ENCODE results near the gene VPS41.
"Not testable (repeated sequence)": the region's sequence is repeated elsewhere in the genome, so short reads cannot be mapped to it uniquely, and the experiment has no call there.

The VPS41 gene

DNA sequence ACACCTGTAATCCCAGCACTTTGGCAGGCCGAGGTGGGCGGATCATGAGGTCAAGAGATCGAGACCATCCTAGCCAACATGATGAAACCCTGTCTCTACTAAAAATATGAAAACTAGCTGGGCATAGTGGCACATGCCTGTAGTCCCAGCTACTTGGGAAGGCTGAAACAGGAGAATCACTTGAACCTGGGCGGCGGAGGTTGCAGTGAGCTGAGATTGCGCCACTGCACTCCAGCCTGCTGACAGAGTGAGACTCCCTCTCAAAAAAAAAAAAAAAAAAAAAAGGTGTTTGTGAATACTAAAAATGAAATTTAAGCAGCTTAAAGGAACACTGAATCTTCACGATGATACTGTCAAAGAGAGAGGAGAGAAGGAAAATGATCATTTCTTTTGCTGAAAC lies 54.0 kb downstream of the VPS41 start:
- not testable (repeated sequence) for DNase-seq

DNA sequence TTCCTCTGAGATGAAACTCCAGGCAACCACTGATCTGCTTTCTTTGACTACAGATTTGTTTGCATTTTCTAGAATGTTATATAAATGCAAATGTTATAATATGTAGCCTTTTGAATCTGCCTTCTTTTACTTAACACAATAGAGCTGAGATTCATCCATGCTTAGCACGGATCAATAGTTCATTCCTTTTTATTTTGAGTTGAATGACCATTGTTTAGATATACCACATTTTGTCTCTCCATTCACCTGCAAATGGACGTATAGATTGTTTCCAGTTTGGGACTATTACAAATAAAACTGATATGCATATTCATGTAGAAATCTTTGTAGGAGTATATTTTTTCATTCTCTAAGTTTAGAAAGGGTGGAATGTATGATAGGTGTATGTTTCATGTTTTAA lies 57.7 kb downstream of the VPS41 start:
- DNase-seq = no peak

DNA sequence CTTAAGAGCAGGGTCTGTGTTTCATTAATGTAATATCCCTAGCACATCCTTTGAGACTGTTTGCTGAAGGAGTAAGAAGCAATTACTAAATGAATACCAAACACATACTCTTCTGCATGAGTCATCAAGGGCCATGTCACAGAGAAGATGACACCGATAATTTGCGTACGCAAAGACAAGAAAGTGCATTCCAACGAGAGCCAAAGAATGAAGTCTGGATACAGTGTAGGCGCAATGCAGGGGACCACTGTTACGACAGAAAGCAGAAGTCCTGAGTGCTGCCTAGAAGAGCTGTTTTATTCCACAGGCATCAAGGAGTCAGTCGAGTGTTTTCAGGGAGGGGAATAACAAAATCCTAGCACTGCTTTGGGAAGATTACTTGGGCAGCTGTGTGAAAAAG lies 62.7 kb downstream of the VPS41 start:
- no peak for DNase-seq

DNA sequence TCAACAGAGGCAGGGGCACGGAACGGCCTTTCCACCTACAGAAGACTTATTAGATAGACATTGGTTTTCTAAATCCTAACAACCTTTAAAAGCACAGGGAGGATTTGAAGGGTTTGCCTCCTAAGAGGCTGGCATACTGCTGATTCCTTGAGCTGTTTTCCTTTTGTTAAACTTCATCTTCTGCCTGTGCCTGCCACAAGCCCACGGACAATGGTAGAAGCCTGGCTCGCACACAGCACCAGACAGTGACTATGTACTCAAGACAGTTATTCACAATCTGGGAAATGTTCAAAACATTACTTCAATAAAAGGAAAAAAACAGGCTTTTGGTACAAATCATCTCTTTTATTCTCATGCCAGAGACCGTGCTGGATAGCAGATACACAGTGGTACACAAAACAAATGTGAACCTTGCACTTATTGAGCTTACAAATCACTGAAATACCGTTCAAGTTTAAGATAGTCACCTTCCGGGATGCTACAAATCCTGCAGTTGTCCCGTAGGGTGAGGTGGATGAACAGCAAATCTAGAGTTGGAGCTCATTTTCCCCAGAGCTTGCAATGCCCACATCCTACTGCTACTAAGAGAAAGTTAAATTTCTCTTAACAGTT lies 63.9 kb downstream of the VPS41 start:
- no peak for DNase-seq

DNA sequence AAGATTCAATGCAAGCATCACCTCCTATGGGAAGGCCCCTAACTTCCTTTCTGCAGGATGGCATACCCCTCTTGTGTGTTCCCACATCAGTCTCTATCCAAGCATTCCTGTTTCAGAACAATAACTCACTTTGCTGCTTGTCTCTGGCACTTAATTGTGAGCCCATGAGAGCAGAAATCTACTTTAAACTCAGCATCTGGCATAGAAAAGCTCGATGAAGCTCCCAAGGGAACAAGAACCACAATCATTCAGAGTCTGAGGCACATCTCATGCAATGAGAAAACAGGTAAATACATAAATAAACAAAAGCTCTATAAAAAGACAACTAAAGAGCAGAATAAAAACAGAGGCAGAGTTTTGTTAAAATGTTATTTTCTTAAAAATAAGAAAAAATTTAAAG lies 66.2 kb downstream of the VPS41 start:
- DNase-seq = no peak

DNA sequence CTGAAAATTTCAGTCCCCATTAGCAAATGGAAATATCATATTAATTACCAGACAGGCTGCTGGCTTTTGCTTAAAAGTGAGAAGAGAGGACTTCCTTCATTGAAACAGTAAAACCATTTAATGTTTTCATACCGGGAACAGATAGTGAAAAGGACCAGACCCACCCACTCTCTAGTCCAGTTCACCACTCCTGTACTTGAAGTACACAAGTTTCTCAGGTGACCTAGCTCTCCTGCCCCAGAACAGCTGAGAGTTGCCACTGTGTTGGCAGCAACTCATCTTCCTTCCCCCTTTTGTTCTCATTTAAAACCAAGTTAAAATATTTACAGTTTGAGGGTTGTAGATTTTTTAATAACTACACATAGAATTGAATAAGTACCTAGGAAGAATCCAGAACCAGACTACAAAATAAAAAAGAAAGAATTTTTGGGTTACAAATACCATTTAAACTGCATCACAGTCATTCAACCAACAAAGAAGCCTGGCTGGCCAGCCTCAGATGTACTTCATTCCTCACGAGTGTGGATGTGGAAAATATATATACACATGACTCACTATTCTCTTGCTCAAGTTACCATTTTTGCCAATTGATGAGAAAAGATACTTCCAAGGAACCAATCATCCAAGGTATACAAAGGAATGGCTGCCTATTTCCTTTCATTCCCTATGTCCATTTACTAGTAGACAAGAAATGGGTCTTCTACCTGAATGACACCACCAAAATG lies 68.1 kb downstream of the VPS41 start:
- DNase-seq = no peak

DNA sequence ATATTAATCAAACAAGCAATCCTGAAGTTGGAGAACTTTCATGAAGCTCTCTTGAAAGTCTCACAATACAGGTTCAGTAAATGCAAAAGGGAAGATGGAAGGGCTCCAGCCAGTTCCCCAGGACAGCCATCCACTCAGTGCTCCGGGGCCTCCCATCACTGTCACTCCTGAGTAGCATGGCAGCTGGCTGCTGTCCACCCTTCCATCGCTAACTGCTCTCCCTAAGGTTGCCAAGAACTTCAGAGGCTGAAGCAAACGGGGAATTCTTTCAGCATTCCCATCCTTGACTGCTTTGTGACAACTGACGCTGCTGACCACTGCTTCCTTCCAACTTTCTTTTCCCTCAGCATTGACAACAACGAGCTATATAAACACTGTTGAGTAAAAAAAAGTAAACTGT lies 69.1 kb downstream of the VPS41 start:
- no peak for DNase-seq

DNA sequence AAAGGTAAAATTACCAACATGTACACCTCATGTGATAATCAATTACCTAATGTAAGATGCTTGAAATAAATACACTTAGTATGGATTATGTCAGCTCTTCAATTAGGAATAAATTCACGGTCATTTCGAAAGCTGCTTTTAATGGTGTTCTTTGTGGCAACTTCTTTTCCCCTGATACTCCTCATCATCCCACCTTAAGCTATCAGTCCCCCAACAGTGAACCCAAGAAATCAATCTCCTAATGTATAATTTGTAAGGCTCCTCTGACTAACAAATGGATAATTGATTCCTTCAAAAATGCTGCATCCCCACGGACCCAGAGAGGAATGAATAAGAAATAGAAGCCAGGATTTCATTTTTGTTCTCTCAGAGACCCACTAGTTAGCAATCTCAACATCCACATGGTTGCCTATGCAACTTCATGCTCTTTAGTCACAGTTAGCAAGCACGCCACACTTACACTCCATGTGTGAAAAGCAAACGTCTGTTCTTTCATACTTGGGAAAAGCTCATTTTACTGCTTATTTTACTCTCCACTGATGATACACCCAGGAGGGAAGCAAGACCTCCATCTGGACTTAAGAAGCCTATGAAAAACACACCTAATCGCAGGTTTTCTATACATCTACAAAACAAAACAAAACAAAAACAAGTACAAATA lies 70.1 kb downstream of the VPS41 start:
- no peak for DNase-seq

DNA sequence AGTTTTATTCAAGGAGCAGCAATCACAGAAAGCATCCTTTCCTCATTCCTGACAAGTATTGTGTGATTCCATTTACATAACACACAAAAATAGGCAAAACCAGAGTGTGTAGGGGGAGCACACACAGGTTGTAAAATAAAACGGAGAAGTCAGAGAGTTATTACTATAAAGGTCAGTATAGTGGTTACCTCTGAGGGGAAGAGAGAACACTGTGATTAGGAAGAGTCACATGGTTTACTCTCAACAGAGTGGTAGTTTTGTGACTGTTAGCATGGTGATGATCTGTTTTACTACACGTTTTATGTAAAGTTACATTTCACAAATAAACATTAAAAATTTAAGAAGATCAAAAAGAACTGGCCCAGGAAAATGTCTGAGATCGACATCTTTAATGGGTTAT lies 74.6 kb downstream of the VPS41 start:
- no peak for DNase-seq

DNA sequence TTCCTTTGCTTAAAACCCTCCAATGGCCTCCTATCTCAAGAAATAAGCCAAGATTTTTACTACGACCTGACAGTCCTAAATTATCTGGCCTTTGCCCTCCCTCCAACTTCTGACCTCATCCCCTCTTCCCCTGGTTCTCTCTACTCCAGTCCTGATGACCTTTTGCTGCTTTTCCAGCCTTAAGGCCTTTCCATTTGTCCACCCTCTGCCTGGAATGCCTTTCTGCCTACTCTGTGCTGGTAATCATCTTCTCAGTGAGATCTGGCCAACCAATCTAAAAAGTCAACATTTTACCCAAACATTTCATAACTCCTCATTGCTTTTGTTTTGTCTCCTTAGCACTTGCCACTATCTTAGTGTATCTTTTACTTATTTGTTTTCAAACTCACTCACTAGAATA lies 75.7 kb downstream of the VPS41 start:
- DNase-seq = no peak

DNA sequence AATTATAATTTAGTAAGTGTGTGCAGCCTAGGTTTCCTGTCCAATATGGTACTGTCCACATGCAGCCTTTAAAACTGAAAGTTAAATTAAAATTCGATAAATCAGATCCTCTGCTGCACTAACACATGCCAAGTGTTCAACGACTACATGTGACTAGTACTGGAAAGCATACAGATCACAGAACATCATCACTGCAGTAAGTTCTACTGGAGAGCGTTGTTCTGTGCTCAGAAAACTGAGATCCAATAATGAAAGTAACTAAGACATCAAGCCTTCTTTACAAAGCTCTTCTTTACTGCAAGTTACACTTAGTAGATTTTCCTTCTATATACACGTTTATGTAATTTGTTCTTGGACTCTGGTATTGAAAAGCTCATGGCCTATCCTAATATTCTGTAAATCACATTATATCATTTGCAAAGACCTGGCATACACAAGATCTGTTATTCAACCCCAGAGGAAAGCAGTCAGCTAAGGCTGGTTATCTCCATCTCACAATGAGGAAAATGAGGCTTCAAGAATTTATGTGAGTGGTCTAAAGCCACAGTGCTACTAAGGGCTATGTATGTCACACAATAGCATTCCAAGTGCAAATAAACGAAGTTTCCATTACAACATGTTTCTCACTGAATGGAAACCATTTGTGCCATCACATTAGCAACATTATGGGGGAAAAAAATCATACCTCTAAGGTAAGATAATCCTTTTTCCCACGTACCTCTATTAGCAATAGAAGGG lies 77.6 kb downstream of the VPS41 start:
- no peak for DNase-seq

DNA sequence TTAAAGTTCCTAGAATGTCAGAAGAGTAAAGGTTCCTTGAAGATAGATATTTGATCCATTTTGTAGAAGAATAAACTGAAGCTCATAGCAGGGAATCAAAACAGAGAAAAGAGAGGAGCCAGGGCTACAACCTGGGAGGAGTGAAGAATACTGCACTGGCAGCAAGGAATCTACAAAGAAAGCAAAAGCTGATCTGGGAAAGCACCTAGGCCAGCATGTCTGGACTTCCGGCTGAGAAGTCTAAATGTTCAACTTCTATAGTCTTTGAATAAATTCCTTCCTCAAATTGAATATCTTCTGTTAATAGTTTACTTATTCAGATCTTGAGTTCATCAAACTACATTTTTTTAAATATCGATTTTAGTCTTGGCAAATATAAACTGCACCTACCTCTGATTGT lies 78.2 kb downstream of the VPS41 start:
- no peak for DNase-seq

DNA sequence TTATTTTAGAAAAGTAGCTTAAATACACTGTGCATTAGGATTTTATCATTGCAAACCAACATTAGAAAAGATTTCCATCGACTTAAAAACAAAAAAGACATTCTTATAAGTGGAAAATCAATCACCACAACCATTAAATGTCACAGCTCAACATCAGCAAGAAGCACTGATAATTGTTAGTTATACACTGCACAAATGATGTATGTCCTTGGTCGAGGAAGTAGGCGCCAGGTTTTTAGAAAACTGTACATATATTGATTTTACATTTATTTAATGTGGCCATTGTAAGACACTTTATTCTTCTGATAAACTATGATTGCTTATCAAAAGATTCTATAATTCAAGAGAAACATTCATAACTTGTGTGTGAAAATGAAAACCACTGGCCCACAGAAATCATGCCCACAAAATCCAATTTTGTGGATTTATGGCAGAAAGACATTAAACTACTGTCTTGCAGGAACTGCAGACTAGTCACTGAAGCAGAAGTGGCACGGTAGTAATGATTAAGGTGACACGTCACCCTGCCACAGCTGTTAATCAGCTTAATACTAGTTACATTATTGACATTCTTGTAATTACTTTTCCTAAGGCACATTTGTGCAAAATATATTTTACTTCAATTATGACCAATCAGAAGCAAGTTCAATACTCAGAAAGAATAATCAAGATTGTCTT lies 79.4 kb downstream of the VPS41 start:
- no peak for DNase-seq

DNA sequence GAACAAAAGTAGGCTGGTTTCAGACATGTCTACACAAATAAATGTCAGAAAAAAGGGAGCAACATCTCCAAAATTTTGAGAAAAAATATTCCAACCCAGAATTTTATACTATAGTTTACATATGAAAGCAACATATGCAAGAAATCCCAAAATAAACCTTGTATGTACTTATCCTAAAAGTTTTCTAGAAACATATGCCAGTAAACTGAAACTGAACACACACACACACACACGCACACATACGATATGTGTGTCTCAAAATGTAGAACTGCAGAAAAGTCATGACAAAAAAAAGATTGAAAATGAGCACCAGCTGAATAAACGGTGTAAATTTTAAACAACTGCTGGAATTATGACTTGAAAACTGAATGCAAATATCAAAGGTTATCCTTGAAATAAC lies 81.0 kb downstream of the VPS41 start:
- DNase-seq = no peak

DNA sequence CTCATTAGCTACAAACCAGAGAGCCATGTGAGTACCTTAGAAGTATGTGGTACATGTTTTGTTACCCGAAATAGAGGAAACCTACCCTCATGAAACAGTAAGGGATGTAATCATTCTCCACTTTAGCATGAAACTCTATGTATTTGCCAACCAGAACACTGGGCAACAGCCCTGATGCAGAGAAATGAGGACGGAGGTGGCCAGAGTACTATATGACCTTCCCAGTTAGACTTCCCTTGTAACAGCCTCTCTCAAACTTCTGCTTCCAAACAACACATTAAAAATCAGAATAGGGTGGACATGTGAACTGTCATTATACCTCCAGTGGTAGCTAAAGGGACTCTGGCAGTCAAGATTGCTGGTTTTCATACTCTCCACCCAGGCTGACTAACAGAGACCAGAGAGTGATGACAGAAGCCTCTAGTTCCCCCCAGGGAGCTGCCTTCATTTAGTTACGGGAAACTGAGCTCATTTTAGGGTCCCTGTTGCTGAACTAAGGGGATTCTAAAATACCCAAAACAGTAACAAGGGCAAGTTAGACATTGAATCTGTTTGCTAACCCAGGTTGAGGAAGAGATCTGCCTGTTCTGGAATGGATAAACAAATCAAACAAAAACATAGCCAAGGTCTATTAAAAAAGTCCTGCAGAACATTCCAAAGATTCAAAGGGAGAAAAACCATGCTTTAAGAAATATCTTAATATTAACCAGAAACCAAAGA lies 83.1 kb downstream of the VPS41 start:
- no peak for DNase-seq

DNA sequence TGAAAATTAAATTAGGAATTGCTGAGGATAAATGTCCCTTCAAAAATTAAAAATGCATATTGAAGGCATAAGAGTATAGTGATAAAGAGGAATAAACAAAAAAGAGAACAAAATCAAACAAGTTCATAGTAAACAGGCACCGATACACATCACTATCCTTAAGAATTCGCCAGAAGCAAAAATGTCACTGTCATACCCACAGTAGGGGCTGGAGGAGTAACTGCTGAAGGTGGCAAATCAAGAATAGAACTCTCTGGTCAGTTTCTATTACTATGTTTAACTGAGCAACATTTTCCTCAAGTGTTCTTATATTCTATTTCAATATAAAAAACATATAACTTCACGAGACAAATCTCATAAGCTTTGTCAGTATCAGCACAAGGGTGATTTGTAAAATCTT lies 84.0 kb downstream of the VPS41 start:
- DNase-seq = no peak

DNA sequence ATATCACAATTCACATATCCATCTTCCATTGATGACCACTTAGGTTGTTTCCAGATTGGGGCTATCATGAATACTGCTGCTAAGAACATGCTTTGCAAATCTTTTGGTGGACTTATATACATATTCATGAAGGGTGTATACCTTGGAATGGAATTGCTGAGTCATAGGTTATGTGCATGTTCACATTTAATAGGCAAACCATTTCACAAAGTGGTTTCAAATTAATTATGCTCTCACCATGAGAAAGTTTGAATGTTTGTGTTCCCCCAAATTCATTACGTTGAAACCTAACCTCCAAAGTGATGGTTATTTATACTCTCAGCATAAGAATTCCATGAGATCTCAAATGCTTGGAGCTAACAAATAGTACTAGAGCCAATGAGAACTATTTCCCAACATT lies 86.4 kb downstream of the VPS41 start:
- no peak for DNase-seq

DNA sequence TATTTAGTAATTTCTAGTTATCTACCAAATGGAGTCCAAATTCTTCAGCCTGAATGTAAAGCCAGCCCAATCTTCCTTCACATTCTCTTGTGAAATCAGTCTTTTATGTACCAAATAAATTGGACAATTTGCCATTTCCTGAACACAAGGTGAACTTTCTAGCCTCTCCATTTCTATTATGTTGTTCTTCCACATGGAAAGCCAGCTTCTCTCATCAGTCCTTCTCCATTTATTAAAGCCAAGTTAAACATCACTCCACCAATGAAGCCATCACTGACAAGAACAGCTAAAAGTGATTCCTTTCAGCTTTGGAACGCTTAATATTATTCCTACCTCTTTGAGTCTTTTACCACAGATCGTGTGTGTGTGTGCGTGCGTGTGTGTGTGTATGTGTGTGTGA lies 88.4 kb downstream of the VPS41 start:
- no peak for DNase-seq

DNA sequence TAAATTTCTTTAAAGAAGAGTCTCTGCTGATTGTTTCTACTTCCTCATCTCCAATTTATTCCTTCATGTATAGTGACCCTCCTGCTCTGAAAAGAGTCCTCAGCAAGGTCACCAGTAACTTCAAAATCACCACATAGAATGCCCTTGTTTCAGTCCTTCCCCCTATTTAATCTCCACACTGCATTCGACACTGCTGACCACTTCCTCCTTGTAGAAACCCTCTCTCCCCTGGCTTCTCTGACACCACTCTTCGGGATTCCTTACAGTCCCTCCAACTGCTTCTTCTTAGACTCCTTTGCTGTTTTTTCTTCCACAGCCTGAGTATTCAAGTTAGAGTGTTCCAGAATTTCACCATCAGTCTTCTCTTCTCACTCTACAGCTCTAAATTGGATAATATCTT lies 89.5 kb downstream of the VPS41 start:
- no peak for DNase-seq

DNA sequence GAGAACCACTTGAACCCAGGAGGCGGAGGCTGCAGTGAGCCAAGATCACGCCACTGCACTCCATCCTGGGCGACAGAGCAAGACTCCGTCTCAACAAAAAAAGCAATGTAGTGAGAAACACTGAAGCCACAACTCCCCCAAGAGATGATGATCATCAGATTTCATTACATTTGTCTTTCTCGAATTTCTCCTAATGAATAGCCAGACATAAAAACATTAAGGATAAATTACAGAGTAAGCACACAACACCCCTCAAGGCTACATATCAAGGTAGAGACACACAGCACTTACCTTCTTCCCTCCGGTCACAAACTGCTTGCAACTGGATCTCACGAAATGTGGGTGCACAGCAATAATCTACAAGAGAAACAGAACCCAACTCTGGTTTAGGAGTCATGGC lies 91.5 kb downstream of the VPS41 start:
- DNase-seq = no peak

DNA sequence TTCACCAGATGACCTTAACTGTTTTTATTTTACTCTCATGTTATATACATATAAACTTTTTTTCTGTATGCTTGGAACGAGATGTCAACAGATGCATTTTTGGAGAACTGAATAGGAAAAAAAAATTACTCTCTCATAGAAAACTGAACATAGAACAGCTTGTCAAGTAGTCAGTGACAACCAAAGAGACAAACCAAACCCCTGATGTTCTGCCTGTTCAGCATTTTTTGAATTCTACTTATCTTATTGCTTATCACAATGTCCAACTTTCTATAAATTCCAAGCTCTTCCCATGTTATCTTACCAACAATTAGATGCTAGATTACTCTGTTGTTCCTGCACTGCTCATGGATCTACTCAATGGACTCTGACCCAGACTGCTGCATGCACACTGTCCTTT lies 95.2 kb downstream of the VPS41 start:
- DNase-seq = no peak

DNA sequence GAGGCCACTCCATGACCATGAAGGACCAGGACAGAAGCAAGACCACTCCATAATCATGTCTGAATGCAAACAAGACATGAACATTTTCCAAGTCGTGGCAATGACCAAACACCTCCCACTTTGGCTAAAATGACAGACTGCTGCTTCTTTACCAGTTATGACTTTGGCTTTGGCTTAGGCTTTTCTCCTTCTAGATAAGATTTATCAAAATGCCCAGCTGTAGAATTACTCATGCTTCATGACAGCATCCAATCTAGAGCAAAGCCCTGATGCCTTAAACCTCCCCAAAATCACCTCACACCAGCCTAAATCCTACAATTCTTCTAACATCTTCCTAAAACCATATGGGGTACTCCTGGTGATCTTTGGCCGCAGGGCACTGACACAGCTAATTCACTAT lies 102.1 kb downstream of the VPS41 start:
- no peak for DNase-seq

DNA sequence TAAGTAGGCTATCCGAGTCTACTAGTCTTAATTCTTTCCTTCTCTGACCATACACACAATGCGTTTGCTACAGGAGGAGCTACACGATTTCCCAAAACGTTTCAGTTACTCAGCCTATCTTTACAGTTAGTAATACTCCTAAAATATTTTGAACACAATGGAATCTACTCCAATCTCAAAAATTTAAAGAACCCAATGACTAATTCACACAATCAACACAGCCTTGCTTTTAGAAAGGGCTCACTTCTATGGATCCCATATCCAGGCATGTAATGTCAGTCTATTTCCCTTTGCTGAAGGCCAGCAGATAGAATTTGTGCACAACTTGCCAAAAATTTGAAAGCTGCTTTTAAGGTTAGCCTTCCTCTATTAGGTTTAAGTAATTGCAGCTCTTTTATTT lies 107.2 kb downstream of the VPS41 start:
- no peak for DNase-seq

Measured in CD4-positive, alpha-beta T cell treated with Interleukin-6 for 4 hours (primary cell).